Panc1 (cell line): ENCODE results near the gene TTLL4. TPM values are rescaled to one million over a fixed set of nuclear protein-coding genes. Genes with fewer than 3 reads are reported as not detected.
A peak's percentile ranks its signal among the peaks of the same experiment; 100 is the strongest.

Experiments
- ATAC-seq: fragments of 200-7000 bp; cut with Tn5 transposase; 2 replicates; pipeline ENCODE4 v1.9.1; 2020; ENCODE audit warnings: mild to moderate bottlenecking, moderate library complexity
- BruUV-seq: library from RNA; stranded (reverse); fragments of 400-500 nt; replicated peaks from 2 replicates; lab custom pipeline; 2021; lab: Mats Ljungman, UMichigan
- CTCF ChIA-PET: fragments of 300-600 bp; sonication (Branson Sonifier 250); formaldehyde crosslinking; loops from one replicate; lab custom pipeline; 2022; ENCODE audit warnings: antibody characterized with exemption; lab: Charles Lee
- POLR2A ChIA-PET: fragments of 300-600 bp; sonication (Branson Sonifier 250); formaldehyde crosslinking; loops from one replicate; lab custom pipeline; 2022; ENCODE audit warnings: antibody characterized with exemption; lab: Charles Lee
- DNase-seq: peaks from one replicate; pipeline ENCODE4 v3.0.0-alpha.2; 2010; ENCODE audit warnings: low read depth, low spot score
- H3K27ac ChIP-seq: 2 replicates; pipeline ENCODE4 v1.5.1; 2011; ENCODE audit warnings: mild to moderate bottlenecking, low read length, inconsistent platforms
- H3K27me3 ChIP-seq: fragments of 200-500 bp; sonication (Bioruptor generic); 2 replicates; pipeline ENCODE4 v1.6.0; 2014; ENCODE audit warnings: low read length, inconsistent platforms; ENCODE audit not compliant: control insufficient read depth, insufficient read depth
- H3K36me3 ChIP-seq: fragments of 200-500 bp; sonication (Bioruptor generic); 2 replicates; pipeline ENCODE4 v1.5.1; 2014; ENCODE audit warnings: inconsistent platforms, mild to moderate bottlenecking, low read length, moderate library complexity; ENCODE audit not compliant: control insufficient read depth, insufficient read depth
- H3K4me1 ChIP-seq: 2 replicates; pipeline ENCODE4 v1.5.1; 2011; ENCODE audit warnings: inconsistent platforms, mild to moderate bottlenecking, low read length, moderate library complexity; ENCODE audit not compliant: control insufficient read depth, insufficient read depth
- H3K4me3 ChIP-seq, 2 experiments: 2 replicates each; pipeline ENCODE4 v1.5.1; 2011 to 2012; ENCODE audit warnings: low read depth in 2 of 2, low read length in 2 of 2, mild to moderate bottlenecking in 2 of 2, inconsistent platforms in 1 of 2, moderate library complexity in 1 of 2
- H3K9me3 ChIP-seq: fragments of 200-500 bp; sonication (Bioruptor generic); 2 replicates; pipeline ENCODE4 v1.5.1; 2014; ENCODE audit warnings: low read depth, mild to moderate bottlenecking, inconsistent platforms, low read length, moderate library complexity; ENCODE audit not compliant: control insufficient read depth, insufficient read depth
- CTCF ChIP-seq: fragments of 450-650 bp; IDR thresholded peaks from 2 replicates; pipeline ENCODE4 v1.5.1; 2017; ENCODE audit warnings: mild to moderate bottlenecking
- POLR2AphosphoS5 ChIP-seq: IDR thresholded peaks from 2 replicates; pipeline ENCODE4 v1.6.1; 2012; ENCODE audit warnings: mild to moderate bottlenecking, low read depth, low read length, moderate library complexity
- SIN3A ChIP-seq: IDR thresholded peaks from 2 replicates; pipeline ENCODE4 v1.6.1; 2012; ENCODE audit warnings: low read depth, mild to moderate bottlenecking, low read length, moderate library complexity, borderline replicate concordance; ENCODE audit not compliant: insufficient read depth
- TCF7L2 ChIP-seq: IDR thresholded peaks from 2 replicates; pipeline ENCODE4 v1.6.1; 2011; ENCODE audit warnings: mild to moderate bottlenecking, low read depth, low read length, inconsistent platforms
- in situ Hi-C: cut with HindIII; loops from 2 replicates; pipeline ENCODE4 v1.10.0; 2016; ENCODE audit warnings: low sequenced_read_pairs, low pct_unique_long_range_greater_than_20kb
- intact Hi-C: fragments of 100-400 bp; cut with micrococcal nuclease; formaldehyde crosslinking; loops from one replicate; pipeline ENCODE4 v1.10.0; 2022; ENCODE audit not compliant: unreplicated experiment
- total RNA-seq: library from RNA; stranded (reverse); gene quantifications from one replicate; pipeline ENCODE4 v1.2.1, GENCODE V29; 2021; ENCODE audit not compliant: unreplicated experiment
- TF ChIP-seq, protein P1 (sequence below), 2 experiments: IDR thresholded peaks; 2 replicates each; pipeline ENCODE4 v1.6.1; 2011 to 2012; ENCODE audit warnings: low read depth in 2 of 2, control low read depth in 1 of 2, low read length in 1 of 2, mild to moderate bottlenecking in 1 of 2, moderate library complexity in 1 of 2; ENCODE audit not compliant: insufficient read depth in 1 of 2

Gene TTLL4
- total RNA-seq, 1 experiment from 2014 or later, result 45.6 TPM

- intact Hi-C loops, result no loop called here
- CTCF ChIA-PET, result interaction anchor here (0.6 to 1.3 kb wide), 2 partner anchors 66 to 78 kb away, joined by 5 read pairs; partner anchors contain the start of gene WNT6
- POLR2A ChIA-PET, result interaction anchor here (0.6 kb wide), 1 partner anchor 21 kb away, joined by 3 read pairs; no protein-coding TSS in a partner anchor
- H3K36me3 ChIP-seq, result no peaks in the 10 kb centered on the region
- 0 out of 2 replicates have a peak, but pooled peaks cover 3% of the 10 kb centered on the region for H3K9me3 ChIP-seq
- no peaks in the 10 kb centered on the region for H3K27me3 ChIP-seq
- peaks cover 6% of the 10 kb centered on the region for H3K4me1 ChIP-seq
- no TSS peak for BruUV-seq
- ATAC-seq (peak; percentile 90), DNase-seq (no peak)
- peak within 1 kb of the TSS; percentile 43 to 52 for H3K4me3 ChIP-seq
- in situ Hi-C loops, result no loop called here
- peak within 1 kb of the TSS; percentile 55 for H3K27ac ChIP-seq
- no peak for TF ChIP-seq POLR2AphosphoS5
- no peak for TF ChIP-seq TCF7L2
- no peak for TF ChIP-seq SIN3A
- TF ChIP-seq, protein P1, sequence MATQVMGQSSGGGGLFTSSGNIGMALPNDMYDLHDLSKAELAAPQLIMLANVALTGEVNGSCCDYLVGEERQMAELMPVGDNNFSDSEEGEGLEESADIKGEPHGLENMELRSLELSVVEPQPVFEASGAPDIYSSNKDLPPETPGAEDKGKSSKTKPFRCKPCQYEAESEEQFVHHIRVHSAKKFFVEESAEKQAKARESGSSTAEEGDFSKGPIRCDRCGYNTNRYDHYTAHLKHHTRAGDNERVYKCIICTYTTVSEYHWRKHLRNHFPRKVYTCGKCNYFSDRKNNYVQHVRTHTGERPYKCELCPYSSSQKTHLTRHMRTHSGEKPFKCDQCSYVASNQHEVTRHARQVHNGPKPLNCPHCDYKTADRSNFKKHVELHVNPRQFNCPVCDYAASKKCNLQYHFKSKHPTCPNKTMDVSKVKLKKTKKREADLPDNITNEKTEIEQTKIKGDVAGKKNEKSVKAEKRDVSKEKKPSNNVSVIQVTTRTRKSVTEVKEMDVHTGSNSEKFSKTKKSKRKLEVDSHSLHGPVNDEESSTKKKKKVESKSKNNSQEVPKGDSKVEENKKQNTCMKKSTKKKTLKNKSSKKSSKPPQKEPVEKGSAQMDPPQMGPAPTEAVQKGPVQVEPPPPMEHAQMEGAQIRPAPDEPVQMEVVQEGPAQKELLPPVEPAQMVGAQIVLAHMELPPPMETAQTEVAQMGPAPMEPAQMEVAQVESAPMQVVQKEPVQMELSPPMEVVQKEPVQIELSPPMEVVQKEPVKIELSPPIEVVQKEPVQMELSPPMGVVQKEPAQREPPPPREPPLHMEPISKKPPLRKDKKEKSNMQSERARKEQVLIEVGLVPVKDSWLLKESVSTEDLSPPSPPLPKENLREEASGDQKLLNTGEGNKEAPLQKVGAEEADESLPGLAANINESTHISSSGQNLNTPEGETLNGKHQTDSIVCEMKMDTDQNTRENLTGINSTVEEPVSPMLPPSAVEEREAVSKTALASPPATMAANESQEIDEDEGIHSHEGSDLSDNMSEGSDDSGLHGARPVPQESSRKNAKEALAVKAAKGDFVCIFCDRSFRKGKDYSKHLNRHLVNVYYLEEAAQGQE (IDR thresholded peaks at IDR 0.05; ENCODE audit: insufficient read depth in 1 of 2, low read depth in 2 of 2, low read length in 1 of 2), result no peak
- TF ChIP-seq CTCF, result no peak
Observed at GRCh38 chr2:218781691-218782527, 71.3 kb downstream of the TTLL4 start, which contains the start of gene CYP27A1. CYP27A1 (plus strand) TSS chr2:218782147; CDS start chr2:218782183, 36 bp downstream.

DNA sequence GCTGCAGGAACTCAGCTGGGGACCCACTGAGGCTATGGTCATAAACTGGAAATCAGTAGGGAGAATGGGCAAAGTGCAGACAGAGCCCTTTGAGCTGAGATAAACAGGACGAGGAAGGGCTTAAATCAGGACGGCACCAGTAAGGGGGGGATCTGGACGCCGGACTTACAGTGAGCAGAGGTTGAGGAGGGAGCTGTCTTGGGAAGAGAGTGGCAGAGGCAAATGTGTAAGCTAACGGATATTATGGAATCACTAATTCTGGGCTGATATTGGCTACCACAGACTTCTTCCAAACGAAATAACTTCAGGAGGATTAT, 71.9 kb downstream of the TTLL4 start:
- Histone ChIP-seq H3K27me3 (no peaks in the 10 kb centered on the region), H3K36me3 (no peaks in the 10 kb centered on the region), H3K4me3 (peak overlapping the region; percentile 43 to 52), H3K27ac (no peak overlapping the region), H3K9me3 (0 out of 2 replicates have a peak, but pooled peaks cover 3% of the 10 kb centered on the region), H3K4me1 (peaks cover 6% of the 10 kb centered on the region)
- BruUV-seq, result no TSS peak
- in situ Hi-C loops (no loop called here), intact Hi-C loops (no loop called here)
- no peak for DNase-seq
- ChIA-PET CTCF (interaction anchor here (0.6 to 1.3 kb wide), 2 partner anchors 65 to 77 kb away, joined by 5 read pairs; partner anchors contain the start of gene WNT6), POLR2A (no interaction called here)
- no peak for TF ChIP-seq TCF7L2
- TF ChIP-seq, protein P1 (IDR thresholded peaks at IDR 0.05; ENCODE audit: insufficient read depth in 1 of 2, low read depth in 2 of 2, low read length in 1 of 2), result no peak
- no peak for TF ChIP-seq SIN3A
- no peak for TF ChIP-seq POLR2AphosphoS5
- TF ChIP-seq CTCF, result no peak
- ATAC-seq, result peak; percentile 33
